Measurements from ENCODE around the gene ZBTB22.
"Not testable (repeated sequence)": the region's sequence is repeated elsewhere in the genome, so short reads cannot be mapped to it uniquely, and the experiment has no call there.

Gene ZBTB22

GRCh38 chr6:33317669-33318425 lies at the start of gene ZBTB22:
Gene ZBTB22, minus strand, starts transcription at chr6:33317744. Its CDS starts 828 bp downstream, at chr6:33316916.
- Histone ChIP-seq H3K4me3 (ENCODE audit: low read depth, low read length) (peak within 1 kb of the TSS; percentile 84), H3K4me2 (ENCODE audit: low read length) (peak within 1 kb of the TSS; percentile 78), H3K79me2 (peaks cover 7% of the 10 kb centered on the region), H3K4me1 (peaks cover 51% of the 10 kb centered on the region), H3K9me3 (ENCODE audit: control insufficient read depth, low read length) (no peaks in the 10 kb centered on the region), H2AFZ (peak within 1 kb of the TSS; percentile 61), H3K36me3 (ENCODE audit: control insufficient read depth, insufficient read depth, low read length) (no peaks in the 10 kb centered on the region), H3K27me3 (ENCODE audit: control insufficient read depth, insufficient read depth, low read length) (no peaks in the 10 kb centered on the region), H3K27ac (peak within 1 kb of the TSS; percentile 86), H3K9ac (no peak within 1 kb of the TSS)
- TF ChIP-seq, protein P1, sequence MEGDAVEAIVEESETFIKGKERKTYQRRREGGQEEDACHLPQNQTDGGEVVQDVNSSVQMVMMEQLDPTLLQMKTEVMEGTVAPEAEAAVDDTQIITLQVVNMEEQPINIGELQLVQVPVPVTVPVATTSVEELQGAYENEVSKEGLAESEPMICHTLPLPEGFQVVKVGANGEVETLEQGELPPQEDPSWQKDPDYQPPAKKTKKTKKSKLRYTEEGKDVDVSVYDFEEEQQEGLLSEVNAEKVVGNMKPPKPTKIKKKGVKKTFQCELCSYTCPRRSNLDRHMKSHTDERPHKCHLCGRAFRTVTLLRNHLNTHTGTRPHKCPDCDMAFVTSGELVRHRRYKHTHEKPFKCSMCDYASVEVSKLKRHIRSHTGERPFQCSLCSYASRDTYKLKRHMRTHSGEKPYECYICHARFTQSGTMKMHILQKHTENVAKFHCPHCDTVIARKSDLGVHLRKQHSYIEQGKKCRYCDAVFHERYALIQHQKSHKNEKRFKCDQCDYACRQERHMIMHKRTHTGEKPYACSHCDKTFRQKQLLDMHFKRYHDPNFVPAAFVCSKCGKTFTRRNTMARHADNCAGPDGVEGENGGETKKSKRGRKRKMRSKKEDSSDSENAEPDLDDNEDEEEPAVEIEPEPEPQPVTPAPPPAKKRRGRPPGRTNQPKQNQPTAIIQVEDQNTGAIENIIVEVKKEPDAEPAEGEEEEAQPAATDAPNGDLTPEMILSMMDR (IDR thresholded peaks at IDR 0.05) = no peak

DNA sequence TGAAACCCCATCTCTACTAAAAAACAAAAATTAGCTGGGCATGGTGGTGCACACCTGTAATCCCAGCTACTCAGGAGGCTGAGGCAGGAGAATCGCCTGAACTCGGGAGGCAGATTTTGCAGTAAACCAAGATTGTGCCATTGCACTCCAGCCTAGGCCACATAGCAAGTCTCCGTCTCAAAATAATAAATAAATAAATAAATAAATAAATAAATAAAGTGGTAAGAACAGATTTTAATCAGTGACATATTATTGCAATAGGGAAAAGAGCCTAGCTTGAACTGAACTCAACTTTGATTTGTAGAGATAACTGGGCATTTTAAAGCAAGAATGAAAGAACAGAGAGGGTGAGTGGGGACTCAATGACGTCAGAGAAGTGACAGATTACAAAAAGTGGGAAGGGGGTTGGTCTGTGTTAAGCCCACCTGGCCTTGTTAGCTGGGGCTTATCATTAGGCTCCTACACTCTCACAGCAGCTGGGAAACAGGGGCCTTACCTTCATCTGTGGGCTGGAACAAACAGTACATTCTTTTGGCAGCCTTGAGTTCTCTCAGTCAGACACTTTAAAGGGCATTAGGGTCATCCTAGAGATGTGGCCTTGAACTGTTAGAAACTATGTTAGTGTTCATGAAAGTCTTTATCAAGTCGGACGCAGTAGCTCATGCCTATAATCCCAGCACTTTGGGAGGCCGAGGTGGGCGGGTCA lies 49.6 kb upstream of the ZBTB22 start:
- Histone ChIP-seq H2AFZ (no peak overlapping the region), H3K4me3 (ENCODE audit: low read depth, low read length) (no peak overlapping the region), H3K27me3 (ENCODE audit: control insufficient read depth, insufficient read depth, low read length) (no peaks in the 10 kb centered on the region), H3K9me3 (ENCODE audit: control insufficient read depth, low read length) (no peaks in the 10 kb centered on the region), H3K79me2 (no peaks in the 10 kb centered on the region), H3K4me1 (peaks cover 9% of the 10 kb centered on the region), H3K27ac (no peak overlapping the region), H3K36me3 (ENCODE audit: control insufficient read depth, insufficient read depth, low read length) (no peaks in the 10 kb centered on the region), H3K4me2 (ENCODE audit: low read length) (no peak overlapping the region), H3K9ac (no peak overlapping the region)
- TF ChIP-seq, protein P1 (IDR thresholded peaks at IDR 0.05) = no peak

- not testable (repeated sequence) for H3K4me2 ChIP-seq (ENCODE audit: low read length); H3K27ac ChIP-seq; H3K4me3 ChIP-seq (ENCODE audit: low read depth, low read length); H3K9me3 ChIP-seq (ENCODE audit: control insufficient read depth, low read length); H3K79me2 ChIP-seq; H3K9ac ChIP-seq; H3K36me3 ChIP-seq (ENCODE audit: control insufficient read depth, insufficient read depth, low read length); H3K4me1 ChIP-seq; H3K27me3 ChIP-seq (ENCODE audit: control insufficient read depth, insufficient read depth, low read length)
- peak overlapping the region; percentile 24 for H2AFZ ChIP-seq
Measured at GRCh38 chr6:33365206-33365971, 47.8 kb upstream of the ZBTB22 start.

DNA sequence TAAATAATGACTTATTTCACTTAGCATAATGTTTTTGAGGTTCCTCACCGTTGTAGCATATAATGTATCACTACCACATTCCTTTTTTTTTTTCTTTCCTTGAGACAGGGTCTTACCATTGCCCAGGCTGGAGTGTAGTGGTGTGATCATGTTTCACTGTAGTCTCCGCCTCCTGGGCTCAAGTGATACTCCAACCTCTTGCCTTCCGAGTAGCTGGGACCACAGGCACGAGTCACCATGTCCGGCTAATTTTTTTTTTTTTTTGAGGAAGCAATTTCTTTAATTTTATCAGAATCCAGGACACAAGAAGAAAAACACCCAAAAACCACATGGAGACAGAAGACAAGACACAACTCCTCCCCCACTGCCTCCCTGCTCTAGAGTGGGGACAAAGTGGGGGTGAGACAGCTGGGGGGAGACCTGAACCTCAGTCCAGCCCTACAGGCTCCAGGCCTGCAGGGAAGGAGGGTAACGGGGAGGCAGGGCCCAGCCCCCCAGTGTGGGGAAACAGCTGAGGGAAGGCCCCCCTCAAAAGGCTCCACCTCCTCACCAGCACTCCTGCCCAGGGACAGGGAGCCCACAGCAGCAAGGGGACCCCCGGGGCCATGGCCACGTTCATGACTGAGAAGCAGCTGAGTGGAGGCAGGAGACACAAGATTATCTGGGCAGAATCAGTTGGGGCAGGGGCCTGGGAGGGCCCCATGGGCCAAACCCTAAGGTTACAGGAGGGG lies 47.1 kb upstream of the ZBTB22 start:
- peak overlapping the region; percentile 26 for H3K4me2 ChIP-seq (ENCODE audit: low read length)
- H3K27ac ChIP-seq; H3K27me3 ChIP-seq (ENCODE audit: control insufficient read depth, insufficient read depth, low read length); H3K4me3 ChIP-seq (ENCODE audit: low read depth, low read length); H3K79me2 ChIP-seq; H3K4me1 ChIP-seq; H3K36me3 ChIP-seq (ENCODE audit: control insufficient read depth, insufficient read depth, low read length); H3K9me3 ChIP-seq (ENCODE audit: control insufficient read depth, low read length); H3K9ac ChIP-seq: not testable (repeated sequence)
- peak overlapping the region; percentile 24 for H2AFZ ChIP-seq

DNA sequence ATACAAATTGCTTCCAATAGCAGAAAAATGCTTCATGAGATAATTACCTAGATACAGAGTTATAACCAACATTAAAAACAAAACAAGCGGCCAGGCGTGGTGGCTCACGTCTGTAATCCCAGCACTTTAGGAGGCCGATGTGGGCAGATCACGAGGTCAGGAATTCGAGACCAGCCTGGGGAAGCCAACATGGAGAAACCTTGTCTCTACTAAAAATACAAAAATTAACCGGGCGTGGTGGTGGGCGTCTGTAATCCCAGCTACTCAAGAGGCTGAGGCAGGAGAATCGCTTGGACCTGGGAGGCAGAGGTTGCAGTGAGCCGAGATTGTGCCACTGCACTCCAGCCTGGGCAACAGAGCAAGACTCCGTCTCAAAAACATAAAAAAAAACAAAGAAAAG lies 45.9 kb upstream of the ZBTB22 start:
- H3K27me3 ChIP-seq (ENCODE audit: control insufficient read depth, insufficient read depth, low read length); H3K9ac ChIP-seq; H3K4me1 ChIP-seq; H3K36me3 ChIP-seq (ENCODE audit: control insufficient read depth, insufficient read depth, low read length); H3K27ac ChIP-seq; H3K4me3 ChIP-seq (ENCODE audit: low read depth, low read length); H3K79me2 ChIP-seq; H3K4me2 ChIP-seq (ENCODE audit: low read length); H3K9me3 ChIP-seq (ENCODE audit: control insufficient read depth, low read length): not testable (repeated sequence)
- peak overlapping the region; percentile 52 for H2AFZ ChIP-seq

Measured in parathyroid adenoma (tissue), 2 donors.